Karpas-422 (cell line): ENCODE results near the gene MARF1. TPM values are rescaled to one million over a fixed set of nuclear protein-coding genes. Genes with fewer than 3 reads are reported as not detected.
A peak's percentile ranks its signal among the peaks of the same experiment; 100 is the strongest.
"Not testable (repeated sequence)": the region's sequence is repeated elsewhere in the genome, so short reads cannot be mapped to it uniquely, and the experiment has no call there.

ENCODE experiments used
- DNase-seq: peaks from one replicate; pipeline ENCODE4 v3.0.0-alpha.2; 2015
- H2AFZ ChIP-seq: fragments of 200-600 bp; sonication (generic); 2 replicates; pipeline ENCODE4 v1.6.1; 2014; ENCODE audit warnings: antibody characterized with exemption, low read length, mixed read lengths
- H3K27ac ChIP-seq: fragments of 200-600 bp; sonication (generic); 2 replicates; pipeline ENCODE4 v1.5.1; 2014; ENCODE audit warnings: mild to moderate bottlenecking, low read length, moderate library complexity
- H3K27me3 ChIP-seq: fragments of 200-600 bp; sonication (generic); 2 replicates; pipeline ENCODE4 v1.6.1; 2014; ENCODE audit warnings: low read length, mixed read lengths
- H3K36me3 ChIP-seq: fragments of 200-600 bp; sonication (generic); 2 replicates; pipeline ENCODE4 v1.6.1; 2014; ENCODE audit warnings: low read length, mixed read lengths; ENCODE audit not compliant: insufficient read depth
- H3K4me1 ChIP-seq: fragments of 200-600 bp; sonication (generic); 2 replicates; pipeline ENCODE4 v1.6.1; 2014; ENCODE audit warnings: mild to moderate bottlenecking, low read length, mixed read lengths
- H3K4me2 ChIP-seq: fragments of 200-600 bp; sonication (generic); 2 replicates; pipeline ENCODE4 v1.6.1; 2014; ENCODE audit warnings: low read length, low read depth, mild to moderate bottlenecking; ENCODE audit not compliant: poor library complexity, severe bottlenecking
- H3K4me3 ChIP-seq: fragments of 200-600 bp; sonication (generic); 2 replicates; pipeline ENCODE4 v1.5.1; 2014; ENCODE audit warnings: mild to moderate bottlenecking, antibody characterized with exemption, low read length, mixed read lengths
- H3K79me2 ChIP-seq: fragments of 200-600 bp; sonication (generic); 2 replicates; pipeline ENCODE4 v1.6.1; 2014; ENCODE audit warnings: mild to moderate bottlenecking, low read length, mixed read lengths
- H3K9ac ChIP-seq: fragments of 200-600 bp; sonication (generic); 2 replicates; pipeline ENCODE4 v1.6.0; 2014; ENCODE audit warnings: low read length
- H3K9me2 ChIP-seq: fragments of 200-600 bp; sonication (generic), shearing (Covaris generic); replicated peaks from 2 replicates; pipeline ENCODE4 v1.6.0; 2014; ENCODE audit warnings: mild to moderate bottlenecking, low read length, moderate library complexity; ENCODE audit not compliant: insufficient read depth
- H3K9me3 ChIP-seq: fragments of 300-700, 200-600 bp; sonication (generic); 2 replicates; pipeline ENCODE4 v1.6.1; 2014; ENCODE audit warnings: low read length, mixed read lengths
- H4K20me1 ChIP-seq: fragments of 200-600 bp; sonication (generic); 2 replicates; pipeline ENCODE4 v1.6.1; 2014; ENCODE audit warnings: mild to moderate bottlenecking, antibody characterized with exemption, low read length, low read depth; ENCODE audit not compliant: insufficient read depth
- total RNA-seq: library from RNA; depleted of rRNA; stranded (reverse); fragments of >200 nt; shearing (Covaris generic); gene quantifications from 2 replicates; pipeline ENCODE4 v1.2.3, GENCODE V29; 2014; ENCODE audit warnings: low replicate concordance

Gene MARF1
- total RNA-seq, 1 experiment from 2014 or later, result 73.1 TPM

DNA sequence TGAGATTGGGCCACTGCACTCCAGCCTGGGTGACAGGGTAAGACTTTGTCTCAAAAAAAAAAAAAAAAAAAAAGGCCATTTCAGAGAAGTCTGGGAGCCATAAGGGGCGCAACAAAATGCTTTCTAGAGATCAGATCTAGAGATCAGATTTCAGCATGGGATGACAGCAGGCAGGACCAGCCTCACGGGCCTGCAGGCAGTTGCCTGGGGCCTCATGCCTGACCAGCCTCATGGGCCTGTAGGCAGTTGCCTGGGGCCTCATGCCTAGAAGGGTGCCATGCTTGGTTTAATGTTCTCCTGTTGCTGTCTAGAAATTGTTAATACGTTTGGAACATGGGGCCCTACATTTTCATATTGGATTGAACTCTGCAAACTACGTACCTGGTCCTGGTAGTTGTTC, 59.4 kb downstream of the MARF1 start:
- Histone ChIP-seq H3K27ac (no peak overlapping the region), H4K20me1 (no peaks in the 10 kb centered on the region), H2AFZ (no peak overlapping the region), H3K4me1 (no peaks in the 10 kb centered on the region), H3K27me3 (no peaks in the 10 kb centered on the region), H3K4me2 (no peak overlapping the region), H3K4me3 (no peak overlapping the region), H3K9me3 (peaks cover 6% of the 10 kb centered on the region; the same call in 1 of the 2 replicates), H3K9ac (no peak overlapping the region), H3K79me2 (no peaks in the 10 kb centered on the region), H3K9me2 (no peaks in the 10 kb centered on the region), H3K36me3 (peaks cover 13% of the 10 kb centered on the region; the same call in 1 of the 2 replicates)
- DNase-seq, result no peak

DNA sequence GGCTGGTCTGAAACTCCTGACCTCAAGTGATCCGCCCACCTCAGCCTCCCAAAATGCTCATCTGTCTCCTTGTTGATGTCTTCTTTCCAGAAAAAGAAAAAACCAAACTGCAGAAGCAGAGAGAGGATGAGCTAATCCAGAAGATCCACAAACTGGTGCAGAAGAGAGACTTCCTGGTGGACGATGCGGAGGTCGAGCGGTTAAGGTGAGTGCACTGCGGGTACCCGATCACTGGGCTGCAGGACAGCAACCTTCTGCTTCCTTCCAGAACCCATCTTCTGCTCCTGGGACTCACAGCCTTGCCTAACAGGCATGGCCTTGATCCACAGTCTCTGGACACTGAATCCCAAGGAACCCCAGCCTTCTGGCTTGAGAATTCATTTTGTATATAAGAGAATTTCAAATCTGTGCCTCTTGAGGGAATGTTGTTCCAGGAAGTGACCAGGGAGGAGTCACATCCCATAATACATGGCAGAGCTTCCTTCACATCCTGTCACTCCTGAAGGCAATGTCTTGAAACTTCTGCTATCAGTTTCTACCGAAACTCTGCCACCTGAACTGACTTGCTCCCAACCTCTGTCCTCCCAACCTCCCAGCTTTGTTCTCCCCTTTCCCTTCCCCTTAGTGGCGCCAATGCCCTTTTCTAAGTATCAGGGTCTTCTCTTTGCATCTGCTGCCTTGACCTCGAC, 61.7 kb downstream of the MARF1 start:
- H3K4me1 ChIP-seq, result peaks cover 9% of the 10 kb centered on the region
- DNase-seq, result no peak
- no peaks in the 10 kb centered on the region for H4K20me1 ChIP-seq
- H3K27ac ChIP-seq, result no peak overlapping the region
- H3K79me2 ChIP-seq, result no peaks in the 10 kb centered on the region
- no peak overlapping the region for H3K9ac ChIP-seq
- no peak overlapping the region for H3K4me2 ChIP-seq
- peaks cover 3% of the 10 kb centered on the region; the same call in 1 of the 2 replicates for H3K9me3 ChIP-seq
- no peaks in the 10 kb centered on the region for H3K27me3 ChIP-seq
- no peaks in the 10 kb centered on the region for H3K9me2 ChIP-seq
- H3K4me3 ChIP-seq, result no peak overlapping the region
- no peak overlapping the region for H2AFZ ChIP-seq
- H3K36me3 ChIP-seq, result no peaks in the 10 kb centered on the region

DNA sequence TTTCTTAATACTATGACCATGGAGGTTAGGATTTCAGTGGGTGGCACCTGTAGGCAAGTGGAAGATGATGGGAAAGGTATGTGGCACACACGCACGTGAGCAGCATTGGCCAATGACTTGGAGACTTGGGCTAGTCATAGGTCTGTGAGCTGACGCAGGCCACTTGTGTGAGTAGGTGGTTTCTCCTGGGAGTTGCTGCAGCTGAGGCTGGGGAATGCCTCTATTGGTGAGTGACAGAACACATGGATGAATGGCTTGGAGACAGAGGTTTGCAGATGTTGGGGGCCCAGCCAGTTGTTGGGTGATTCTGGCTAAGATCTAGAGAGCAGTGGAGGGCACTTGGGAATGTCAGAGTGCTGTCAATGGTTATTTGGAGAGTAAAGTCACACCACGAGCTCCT, 64.1 kb downstream of the MARF1 start:
- Histone ChIP-seq H3K79me2 (no peaks in the 10 kb centered on the region), H3K27me3 (no peaks in the 10 kb centered on the region), H3K4me2 (no peak overlapping the region), H3K9me2 (no peaks in the 10 kb centered on the region), H3K36me3 (no peaks in the 10 kb centered on the region), H4K20me1 (no peaks in the 10 kb centered on the region), H3K27ac (no peak overlapping the region), H3K4me3 (no peak overlapping the region), H3K9ac (no peak overlapping the region), H2AFZ (no peak overlapping the region), H3K4me1 (peaks cover 15% of the 10 kb centered on the region), H3K9me3 (no peaks in the 10 kb centered on the region; the same call in 1 of the 2 replicates)
- DNase-seq, result no peak

DNA sequence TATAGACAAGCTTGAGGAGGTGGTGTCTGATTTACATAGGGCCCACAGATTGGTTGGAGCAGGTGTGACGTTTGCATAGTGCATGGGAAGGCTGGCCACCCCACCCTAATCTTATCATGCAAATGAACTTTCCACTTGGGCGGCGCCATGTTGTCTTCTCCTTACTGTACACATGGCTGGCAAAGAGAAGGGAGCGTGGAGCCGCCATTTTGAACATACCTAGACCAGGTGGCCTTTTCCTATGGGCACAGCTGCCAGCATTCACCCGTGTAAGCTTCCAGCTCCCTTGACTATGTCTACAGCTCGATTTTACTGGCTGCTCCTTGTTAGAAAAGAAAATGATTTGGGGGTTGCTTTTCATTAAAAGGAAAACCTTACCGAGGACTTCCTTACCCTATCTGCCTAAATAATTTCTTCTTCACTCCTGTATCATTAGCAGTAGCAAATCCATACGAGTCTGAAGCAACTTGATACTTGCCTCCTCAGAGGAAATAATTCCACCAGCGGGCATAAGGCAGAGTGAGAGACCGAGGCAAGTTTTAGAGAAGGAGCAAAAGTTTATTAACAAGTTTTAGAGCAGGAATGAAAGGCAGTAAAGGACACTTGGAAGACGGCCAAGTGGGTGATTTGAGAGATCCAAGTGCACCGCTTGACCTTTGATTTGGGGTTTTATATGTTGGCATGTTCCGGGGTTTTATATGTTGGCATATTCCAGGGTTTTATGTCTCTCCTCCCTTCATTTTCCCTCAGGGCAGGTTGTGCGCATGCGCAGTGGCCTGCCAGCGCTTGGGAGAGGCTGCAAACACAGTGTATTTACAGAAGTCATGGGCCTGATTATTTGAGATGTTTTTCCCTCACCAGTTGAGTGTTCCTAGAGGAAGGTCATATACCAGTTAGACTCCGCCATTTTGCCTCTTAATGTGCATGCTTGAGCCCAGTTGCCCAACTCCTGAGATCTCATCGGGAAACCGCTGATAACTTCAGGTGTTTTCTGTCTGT, 65.7 kb downstream of the MARF1 start:
- no peak overlapping the region for H3K4me2 ChIP-seq
- no peaks in the 10 kb centered on the region for H4K20me1 ChIP-seq
- no peak overlapping the region for H2AFZ ChIP-seq

DNA sequence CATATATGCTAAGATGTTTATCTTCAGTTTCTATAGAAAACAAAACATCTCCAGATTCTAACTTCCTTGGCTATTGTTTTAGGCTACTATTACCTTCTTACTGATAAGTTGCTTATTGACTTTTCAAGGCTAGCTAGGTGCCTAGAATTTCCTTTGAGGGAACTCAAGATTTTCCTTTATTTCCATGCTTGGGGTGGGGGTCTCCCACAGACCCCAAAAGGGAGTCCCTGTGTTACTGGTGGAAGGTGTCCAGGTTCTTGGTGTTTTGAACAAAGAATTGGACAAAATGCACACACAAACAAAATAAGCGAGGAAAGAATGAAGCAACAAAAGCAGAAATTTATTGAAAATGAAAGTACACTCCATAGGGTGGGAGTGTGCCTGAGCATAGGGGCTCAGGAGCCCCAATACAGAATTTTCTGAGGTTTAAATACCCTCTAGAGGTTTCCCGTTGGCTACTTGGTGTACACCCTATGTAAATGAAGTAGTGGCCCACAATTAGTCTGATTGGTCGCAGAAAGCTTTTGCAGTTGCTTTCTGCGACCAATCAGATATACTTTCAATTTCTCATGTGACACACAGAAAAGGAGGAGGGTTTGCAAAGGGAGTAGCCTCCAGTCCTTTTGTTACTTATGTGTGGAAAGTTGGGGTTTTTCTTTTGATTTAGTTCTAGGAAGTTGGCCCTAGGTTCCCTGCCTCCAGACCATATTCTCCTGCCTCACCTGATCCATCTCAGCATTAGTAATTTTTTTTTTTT, 67.5 kb downstream of the MARF1 start:
- Histone ChIP-seq H3K4me1 (peaks cover 36% of the 10 kb centered on the region), H3K9ac (no peak overlapping the region), H2AFZ (no peak overlapping the region), H3K36me3 (no peaks in the 10 kb centered on the region), H3K9me2 (no peaks in the 10 kb centered on the region), H3K27ac (no peak overlapping the region), H3K79me2 (no peaks in the 10 kb centered on the region), H3K9me3 (no peaks in the 10 kb centered on the region; the same call in 1 of the 2 replicates), H3K27me3 (no peaks in the 10 kb centered on the region), H3K4me3 (no peak overlapping the region), H4K20me1 (no peaks in the 10 kb centered on the region), H3K4me2 (no peak overlapping the region)
- DNase-seq, result peak; percentile 63

More for the DNA sequence above, 65.7 kb downstream of the MARF1 start:
- no peaks in the 10 kb centered on the region; the same call in 1 of the 2 replicates for H3K9me3 ChIP-seq
- H3K9ac ChIP-seq, result no peak overlapping the region
- no peaks in the 10 kb centered on the region for H3K79me2 ChIP-seq
- peaks cover 28% of the 10 kb centered on the region for H3K4me1 ChIP-seq
- H3K27me3 ChIP-seq, result no peaks in the 10 kb centered on the region
- H3K36me3 ChIP-seq, result no peaks in the 10 kb centered on the region
- no peak overlapping the region for H3K27ac ChIP-seq
- peak; percentile 59 for DNase-seq
- no peaks in the 10 kb centered on the region for H3K9me2 ChIP-seq
- no peak overlapping the region for H3K4me3 ChIP-seq

DNA sequence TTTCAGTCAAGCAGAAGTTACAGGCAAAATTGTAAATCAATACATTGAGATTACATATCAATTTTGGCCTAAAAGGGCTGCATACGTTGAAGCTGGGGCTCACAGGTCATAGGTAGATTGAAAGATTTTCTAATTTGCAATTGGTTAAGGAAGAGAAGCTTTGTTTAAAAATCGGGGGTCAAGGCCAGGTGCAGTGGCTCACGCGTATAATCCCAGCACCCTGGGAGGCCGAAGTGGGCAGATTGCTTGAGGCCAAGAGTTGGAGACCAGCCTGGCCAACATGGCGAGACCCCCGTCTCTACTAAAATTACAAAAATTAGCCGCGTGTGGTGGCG, 68.4 kb downstream of the MARF1 start:
- no peak for DNase-seq
- no peak overlapping the region for H3K27ac ChIP-seq
- no peak overlapping the region for H3K9ac ChIP-seq
- no peaks in the 10 kb centered on the region for H3K79me2 ChIP-seq
- H3K9me2 ChIP-seq, result no peaks in the 10 kb centered on the region
- H3K4me1 ChIP-seq, result peaks cover 36% of the 10 kb centered on the region
- H3K9me3 ChIP-seq, result no peaks in the 10 kb centered on the region; the same call in 1 of the 2 replicates
- H4K20me1 ChIP-seq, result no peaks in the 10 kb centered on the region
- H3K4me2 ChIP-seq, result no peak overlapping the region
- H3K27me3 ChIP-seq, result no peaks in the 10 kb centered on the region
- no peak overlapping the region for H2AFZ ChIP-seq
- H3K36me3 ChIP-seq, result no peaks in the 10 kb centered on the region
- H3K4me3 ChIP-seq, result no peak overlapping the region

DNA sequence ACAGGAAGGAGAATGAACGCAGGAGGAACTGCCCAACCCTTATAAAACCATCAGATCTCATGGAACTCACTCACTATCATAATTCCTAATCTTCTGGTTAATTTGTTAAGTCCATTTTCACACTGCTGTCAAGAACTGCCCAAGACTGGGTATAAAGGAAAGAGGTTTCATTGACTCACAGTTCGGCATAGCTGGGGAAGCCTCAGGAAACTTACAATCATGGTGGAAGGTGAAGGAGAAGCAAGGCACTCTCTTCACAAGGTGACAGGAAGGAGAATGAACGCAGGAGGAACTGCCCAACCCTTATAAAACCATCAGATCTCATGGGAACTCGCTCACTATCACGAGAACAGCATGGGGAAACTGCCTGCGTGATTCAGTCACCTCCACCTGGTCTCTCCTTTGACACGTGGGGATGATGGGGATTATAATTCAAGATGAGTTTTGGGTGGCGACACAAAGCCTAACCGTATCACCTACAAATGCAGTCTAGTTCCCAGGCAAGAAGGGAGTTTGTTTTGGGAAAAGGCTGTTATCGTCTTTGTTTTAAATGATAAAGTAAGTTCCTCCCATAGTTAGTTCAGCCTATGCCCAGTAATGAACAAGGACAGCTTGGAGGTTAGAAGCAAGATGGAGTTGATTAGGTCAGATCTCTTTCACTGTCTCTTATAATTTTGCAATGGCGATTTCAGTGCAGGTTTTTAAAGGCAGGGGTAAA, 68.9 kb downstream of the MARF1 start:
- H3K27me3 ChIP-seq, DNase-seq, H4K20me1 ChIP-seq, H3K27ac ChIP-seq, H3K9ac ChIP-seq, H3K9me2 ChIP-seq, H3K9me3 ChIP-seq, H3K4me3 ChIP-seq, H2AFZ ChIP-seq, H3K4me2 ChIP-seq, H3K79me2 ChIP-seq, H3K36me3 ChIP-seq: not testable (repeated sequence)
- H3K4me1 ChIP-seq, result peaks cover 39% of the 10 kb centered on the region
